CD4-positive, alpha-beta T cell treated with Interleukin-1 beta for 1 hour (primary cell): ENCODE data around the gene RUSF1.
"Not testable (repeated sequence)": the region's sequence is repeated elsewhere in the genome, so short reads cannot be mapped to it uniquely, and the experiment has no call there.

Experiments used
- DNase-seq, 2 donors: peaks; one replicate each; pipeline ENCODE4 v3.0.0-alpha.2; 2020 to 2022

Gene RUSF1

DNA sequence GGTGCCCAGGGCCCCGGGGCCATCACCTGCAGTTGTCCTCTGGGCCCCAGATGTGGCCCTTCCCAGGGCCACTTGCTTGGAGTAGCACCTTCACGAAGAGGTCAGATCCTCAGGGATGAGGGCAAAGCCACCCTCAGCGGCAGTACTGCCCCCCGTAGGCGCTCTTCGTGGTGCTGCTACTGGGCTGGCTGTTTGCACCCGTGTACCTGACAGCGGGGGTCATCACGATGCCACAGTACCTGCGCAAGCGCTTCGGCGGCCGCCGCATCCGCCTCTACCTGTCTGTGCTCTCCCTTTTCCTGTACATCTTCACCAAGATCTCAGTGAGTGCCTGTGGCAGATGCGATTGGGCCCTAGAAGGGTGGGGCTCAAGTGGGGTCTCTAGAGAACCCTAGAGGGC is 22.6 kb downstream of the RUSF1 start:
- no peak for DNase-seq

DNA sequence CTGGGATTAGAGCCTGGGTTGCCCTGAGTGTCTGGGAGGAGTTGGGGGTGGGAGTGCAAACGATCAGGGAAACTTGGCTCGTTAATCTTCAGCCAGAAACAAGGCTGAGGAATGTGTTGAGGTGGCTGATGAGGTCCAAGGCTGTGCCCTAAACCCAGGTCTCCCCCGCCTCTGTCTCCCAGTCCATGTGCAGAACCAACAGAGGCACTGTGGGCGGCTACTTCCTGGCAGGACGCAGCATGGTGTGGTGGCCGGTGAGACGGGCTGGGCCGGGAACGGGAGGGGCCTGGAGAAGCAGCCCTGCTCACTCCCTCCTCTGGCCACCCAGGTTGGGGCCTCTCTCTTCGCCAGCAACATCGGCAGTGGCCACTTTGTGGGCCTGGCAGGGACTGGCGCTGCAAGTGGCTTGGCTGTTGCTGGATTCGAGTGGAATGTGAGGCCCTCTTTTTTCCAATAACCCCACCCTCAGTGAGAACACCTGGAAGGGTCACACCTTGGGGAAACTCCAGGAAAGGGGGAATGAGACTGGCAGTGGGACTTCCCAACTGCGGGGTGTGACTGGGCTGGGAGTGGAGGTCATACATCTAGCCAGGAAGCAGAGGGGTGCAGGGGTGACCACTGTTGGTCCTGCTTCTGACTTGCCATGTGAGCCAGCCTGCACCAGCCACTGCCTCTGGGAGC is 23.6 kb downstream of the RUSF1 start:
- no peak for DNase-seq

DNA sequence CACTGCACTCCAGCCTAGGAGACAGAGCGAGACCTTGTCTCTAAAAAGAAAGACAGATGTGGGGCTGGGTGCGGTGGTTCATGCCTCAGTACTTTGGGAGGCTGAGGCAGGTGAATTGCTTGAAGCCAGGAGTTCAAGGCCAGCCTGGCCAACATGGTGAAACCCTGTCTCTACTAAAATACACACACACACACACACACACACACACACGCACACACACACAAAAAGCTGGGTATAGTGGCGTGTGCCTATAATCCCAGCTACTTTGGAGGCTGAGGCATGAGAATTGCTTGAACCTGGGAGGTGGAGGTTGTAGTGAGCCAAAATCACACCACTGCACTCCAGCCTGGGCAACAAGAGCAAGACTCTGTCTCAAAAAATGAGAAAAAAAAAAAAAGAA is 24.1 kb downstream of the RUSF1 start:
- DNase-seq = not testable (repeated sequence)

DNA sequence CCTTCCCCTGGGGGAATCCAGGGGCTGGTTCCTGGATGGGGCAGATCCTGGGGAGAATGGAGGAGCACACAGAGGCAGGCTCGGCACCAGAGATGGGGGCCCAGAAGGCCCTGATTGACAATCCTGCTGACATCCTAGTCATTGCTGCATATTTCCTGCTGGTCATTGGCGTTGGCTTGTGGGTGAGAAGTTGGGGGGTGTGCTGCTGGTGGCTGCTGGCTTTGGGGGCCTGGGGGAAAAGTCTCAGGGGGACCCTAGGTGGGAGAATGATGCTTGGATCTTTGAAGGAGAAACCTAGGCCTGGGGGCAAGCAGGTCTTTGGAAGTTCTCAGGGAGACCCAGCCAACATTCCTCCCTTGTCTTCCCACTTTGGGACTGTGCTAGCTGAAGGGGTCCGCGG is 25.1 kb downstream of the RUSF1 start, which contains the start of gene SLC5A2:
Gene SLC5A2, plus strand, starts transcription at position 43 of the 400 bp plus-strand sequence. Its CDS starts 14 bp downstream, at position 57.
- DNase-seq = no peak

DNA sequence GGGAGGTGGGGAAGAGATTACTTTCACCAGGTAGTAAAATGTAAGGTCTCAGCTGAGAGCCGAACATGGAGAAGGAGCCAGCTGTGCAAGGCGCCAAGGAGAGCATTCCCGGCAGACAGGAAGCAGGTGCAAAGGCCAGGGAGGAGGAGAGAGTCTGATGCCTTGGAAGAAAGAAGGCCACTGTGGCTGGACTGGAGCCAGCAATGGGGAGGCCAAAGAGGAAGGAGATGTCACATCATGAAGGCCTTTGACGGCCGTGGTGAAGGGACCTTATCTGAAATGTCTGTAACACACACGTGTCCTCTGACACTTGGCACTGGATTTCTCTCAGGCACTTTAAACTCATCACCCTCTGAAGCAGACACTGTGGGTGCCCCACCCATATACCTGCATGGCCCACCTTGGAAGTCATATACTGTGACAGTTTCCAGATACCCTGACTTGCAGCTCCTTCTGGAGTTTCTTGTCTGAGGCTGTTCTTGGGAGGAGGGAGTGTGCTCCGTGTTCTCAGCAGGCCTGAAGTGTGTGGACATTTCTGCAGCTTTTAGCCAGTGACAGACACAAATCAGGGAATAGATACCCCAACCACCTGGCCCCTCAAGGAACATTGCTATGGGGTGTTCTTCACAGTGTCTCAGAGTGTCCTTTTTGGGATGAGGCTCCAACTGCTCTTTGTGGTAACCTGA is 27.2 kb downstream of the RUSF1 start:
- no peak for DNase-seq

DNA sequence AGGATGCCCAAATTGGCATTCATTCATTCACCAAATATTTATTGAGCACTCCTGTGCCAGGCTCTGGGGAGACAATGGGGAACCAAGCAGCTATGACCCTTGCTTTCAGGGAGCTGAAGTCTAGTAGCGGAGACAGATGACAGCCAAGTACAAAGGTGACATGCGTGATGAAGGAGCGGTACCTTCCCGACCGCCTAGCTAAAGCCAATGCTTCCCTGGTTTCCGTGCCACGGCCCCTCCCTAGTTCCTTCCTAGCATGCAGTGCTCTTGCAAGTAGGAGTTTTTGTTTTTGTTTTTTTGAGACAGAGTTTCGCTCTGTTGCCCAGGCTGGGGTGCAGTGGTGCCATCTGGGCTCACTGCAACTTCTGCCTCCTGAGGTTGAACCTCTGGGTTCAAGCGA is 28.4 kb downstream of the RUSF1 start:
- DNase-seq = no peak

DNA sequence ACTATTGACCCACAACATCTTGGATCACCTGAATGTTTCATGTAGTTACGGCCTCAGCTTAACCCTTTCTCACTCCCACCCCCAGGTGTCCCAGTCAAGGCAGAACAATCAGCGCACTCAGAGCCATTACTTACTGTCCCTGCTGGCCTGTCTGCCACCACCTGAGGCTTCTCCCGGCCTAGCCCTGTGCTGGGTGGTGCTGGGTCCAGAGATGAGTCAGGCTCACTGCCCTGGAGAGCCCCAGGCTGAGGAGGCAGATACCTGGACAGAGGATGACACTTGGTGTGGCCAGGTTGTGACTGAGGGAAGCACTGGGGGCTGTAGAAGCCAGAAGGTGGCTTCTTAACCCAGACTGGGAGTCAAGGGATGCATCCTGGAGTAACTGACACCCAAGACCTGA is 29.2 kb downstream of the RUSF1 start:
- DNase-seq = no peak

DNA sequence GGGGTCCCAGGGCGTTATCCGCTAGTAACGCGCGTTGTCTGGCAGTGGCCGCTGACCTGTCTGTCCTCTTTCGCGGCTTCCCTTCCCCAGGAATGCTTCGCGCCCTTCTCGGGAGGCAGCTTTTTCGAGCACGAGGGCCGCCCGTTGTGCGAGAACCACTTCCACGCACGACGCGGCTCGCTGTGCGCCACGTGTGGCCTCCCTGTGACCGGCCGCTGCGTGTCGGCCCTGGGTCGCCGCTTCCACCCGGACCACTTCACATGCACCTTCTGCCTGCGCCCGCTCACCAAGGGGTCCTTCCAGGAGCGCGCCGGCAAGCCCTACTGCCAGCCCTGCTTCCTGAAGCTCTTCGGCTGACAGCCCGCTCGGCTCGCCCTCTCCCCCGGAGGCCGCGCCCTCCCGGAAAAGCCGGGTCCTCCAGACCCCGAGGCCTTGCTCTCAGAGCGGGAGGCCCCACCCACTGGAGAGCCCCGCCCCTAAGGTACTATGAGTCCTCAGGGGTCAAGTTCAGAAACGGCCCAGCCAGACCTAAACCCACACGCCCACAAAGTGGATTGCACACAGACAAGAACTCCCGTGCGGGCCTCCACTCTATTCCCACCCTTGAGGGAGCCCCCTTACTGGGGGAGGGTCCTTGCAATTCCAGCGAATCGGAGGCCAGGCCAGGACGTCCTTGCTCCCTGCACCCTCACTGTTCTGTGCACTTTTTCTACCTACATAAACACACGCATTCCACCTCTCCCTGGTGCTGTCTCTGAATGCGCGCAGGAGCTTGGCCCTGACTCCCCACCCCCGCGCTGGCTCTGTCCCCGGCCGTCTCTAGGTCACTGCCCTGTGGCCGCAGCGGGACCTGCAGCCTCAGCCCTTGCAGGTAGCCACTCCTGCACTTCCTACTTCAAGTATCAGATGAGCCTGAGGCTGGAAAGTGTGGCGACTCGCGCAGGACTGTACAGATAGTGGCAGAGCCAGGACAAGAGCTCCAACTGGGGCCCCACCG is 30.7 kb downstream of the RUSF1 start:
- DNase-seq = peak; percentile 29 to 41

DNA sequence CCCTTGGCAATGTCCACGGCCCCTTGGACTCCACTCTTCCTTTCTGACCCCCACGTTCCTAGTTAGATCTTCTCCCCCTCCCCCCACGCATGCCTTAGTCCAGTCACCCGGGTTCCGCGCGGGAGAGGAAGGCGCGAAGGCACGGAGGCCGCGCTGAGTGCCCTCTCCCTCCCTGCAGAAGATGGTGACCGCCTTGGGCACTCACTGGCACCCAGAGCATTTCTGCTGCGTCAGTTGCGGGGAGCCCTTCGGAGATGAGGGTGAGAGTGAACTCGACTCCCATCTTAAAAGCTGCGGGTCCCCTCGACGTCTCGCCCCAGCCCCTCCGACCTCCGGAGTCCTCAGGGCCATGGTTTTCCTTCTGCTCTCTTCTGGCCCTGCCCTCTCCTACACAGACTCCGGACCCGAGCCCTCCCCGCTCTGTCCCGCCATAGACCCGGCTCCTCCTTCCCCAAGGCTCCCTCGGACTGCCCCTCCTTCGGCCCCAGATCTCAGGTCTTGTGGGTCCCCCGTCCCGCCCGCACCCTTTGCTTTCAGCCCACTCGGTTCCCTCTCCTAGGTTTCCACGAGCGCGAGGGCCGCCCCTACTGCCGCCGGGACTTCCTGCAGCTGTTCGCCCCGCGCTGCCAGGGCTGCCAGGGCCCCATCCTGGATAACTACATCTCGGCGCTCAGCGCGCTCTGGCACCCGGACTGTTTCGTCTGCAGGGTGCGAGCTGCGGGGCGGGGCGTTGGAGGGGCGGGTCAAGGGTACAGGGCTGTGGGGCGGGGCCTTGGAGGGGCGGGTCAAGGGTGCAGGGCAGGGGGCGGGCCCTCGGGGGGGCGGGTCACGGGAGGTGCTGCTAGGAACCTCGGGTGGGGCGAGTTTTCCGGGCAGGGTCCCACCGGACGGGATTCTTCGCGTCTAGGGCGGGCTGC is 31.6 kb downstream of the RUSF1 start:
- peak; percentile 89 to 90 for DNase-seq

DNA sequence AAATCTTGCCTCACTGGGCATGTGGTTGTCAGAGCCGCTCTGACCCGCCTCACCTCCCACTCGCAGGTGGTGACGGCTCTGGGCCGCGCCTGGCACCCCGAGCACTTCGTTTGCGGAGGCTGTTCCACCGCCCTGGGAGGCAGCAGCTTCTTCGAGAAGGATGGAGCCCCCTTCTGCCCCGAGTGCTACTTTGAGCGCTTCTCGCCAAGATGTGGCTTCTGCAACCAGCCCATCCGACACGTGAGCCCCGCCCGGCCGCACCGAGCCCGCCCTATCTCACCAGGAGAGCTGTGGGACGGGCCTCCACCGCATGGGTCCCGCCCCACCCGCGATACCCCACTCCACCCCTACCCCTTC is 32.3 kb downstream of the RUSF1 start:
- peak; percentile 24 to 26 for DNase-seq

DNA sequence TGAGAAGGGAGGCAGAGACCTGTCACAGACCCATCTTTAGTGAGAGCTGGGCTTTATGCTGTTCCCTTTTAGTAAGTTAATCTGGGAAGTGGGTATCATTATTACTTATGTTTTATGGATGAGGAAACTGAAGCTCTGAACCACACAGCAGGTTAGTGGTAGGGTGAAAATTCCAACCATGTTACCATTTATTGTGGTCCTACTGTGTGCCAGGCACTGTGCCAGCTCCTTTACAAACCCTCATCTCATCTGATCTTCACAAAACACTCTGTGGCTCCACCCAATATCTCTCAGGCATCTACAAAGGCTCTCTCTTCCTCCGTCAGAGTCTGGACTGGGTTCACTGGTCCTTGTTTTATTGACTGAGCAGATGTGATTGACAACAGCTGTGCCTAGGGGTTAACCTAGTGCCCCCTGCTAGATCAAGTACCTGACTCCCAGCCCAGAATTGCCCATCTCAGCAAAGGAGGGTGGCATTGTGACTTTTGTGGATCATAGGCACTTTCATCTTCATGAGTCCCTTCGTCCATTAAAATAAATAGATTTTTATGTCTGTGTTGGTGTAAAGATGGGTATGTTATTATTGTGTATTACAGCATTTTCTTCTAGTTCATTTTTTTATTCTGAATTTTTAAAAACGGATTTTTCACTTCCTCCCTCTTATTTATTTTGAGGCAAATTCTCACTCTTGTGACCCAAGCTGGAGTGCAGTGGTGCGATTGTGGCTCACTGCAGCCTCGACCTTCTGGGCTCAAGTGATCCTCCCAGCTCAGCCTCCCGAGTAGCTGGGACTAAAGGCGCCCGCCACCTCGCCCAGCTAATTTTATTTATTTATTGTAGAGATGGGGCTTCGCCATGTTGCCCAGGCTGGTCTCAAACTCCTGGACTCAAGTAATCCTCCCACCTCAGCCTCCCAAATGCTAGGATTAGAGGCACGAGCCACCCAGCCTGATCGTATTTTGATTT is 33.1 kb downstream of the RUSF1 start:
- no peak for DNase-seq

DNA sequence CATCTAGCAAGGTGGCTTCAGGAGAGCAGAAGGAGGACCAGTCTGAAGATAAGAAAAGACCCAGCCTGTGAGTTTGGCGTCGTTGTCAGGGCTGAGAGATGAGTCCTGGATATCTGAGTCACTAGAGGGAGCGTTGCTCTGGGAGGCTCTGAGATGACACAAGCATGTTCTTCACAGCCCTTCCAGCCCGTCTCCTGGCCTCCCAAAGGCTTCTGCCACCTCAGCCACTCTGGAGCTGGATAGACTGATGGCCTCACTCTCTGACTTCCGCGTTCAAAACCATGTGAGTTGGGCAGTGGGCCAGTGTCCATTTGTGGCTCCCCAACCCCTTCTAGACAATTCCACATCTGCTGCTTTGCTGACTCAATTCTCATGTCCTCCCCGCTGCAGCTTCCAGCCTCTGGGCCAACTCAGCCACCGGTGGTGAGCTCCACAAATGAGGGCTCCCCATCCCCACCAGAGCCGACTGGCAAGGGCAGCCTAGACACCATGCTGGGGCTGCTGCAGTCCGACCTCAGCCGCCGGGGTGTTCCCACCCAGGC is 33.9 kb downstream of the RUSF1 start:
- no peak for DNase-seq

DNA sequence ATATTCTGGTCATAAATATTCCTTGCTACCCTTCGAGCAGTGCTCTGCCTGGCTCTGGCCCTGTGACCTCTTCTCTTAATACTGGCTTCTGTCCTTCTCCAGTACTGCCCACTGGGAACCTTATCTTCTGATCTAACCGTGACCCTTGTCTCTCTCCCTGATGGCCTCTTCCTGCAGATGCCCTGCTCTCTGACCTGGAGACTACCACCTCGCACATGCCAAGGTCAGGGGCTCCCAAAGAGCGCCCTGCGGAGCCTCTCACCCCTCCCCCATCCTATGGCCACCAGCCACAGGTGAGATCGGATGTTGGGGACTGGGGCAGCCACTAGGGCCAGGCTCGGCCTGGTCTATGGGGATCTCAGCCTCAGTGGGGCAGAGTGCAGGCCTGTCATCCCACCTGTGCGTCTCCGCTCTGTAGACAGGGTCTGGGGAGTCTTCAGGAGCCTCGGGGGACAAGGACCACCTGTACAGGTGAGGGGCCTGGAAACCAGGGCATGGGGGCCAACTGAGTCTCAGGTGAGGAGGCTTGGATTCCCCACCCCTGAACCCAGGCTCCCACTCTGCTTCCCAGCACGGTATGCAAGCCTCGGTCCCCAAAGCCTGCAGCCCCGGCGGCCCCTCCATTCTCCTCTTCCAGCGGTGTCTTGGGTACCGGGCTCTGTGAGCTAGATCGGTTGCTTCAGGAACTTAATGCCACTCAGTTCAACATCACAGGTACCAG is 34.8 kb downstream of the RUSF1 start:
- no peak for DNase-seq

DNA sequence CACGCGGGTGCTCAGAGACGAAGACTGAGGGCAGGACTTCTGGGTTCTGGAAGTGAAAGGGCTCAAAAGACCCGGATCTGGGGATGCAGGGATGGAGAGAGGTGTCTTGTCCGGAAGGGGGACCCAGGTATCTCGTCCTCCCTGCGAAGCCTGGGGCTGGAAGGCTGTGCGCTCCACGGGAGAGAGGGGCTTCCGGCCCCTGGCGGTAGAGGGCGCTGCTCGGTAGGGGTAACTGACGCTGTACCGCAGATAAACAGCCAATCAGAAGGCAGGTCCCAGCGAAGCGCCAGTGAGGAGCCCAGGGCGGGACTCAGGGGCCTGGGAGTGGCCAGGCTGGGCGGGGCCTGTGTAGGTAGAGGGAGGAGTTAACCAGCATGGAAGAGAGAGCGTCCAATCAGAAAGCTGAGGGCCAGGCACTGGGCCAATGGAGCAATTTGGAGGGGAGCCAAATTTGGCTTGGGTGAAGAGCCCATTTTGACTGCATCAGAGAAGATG is 35.4 kb downstream of the RUSF1 start:
- DNase-seq = peak; percentile 47 to 52

DNA sequence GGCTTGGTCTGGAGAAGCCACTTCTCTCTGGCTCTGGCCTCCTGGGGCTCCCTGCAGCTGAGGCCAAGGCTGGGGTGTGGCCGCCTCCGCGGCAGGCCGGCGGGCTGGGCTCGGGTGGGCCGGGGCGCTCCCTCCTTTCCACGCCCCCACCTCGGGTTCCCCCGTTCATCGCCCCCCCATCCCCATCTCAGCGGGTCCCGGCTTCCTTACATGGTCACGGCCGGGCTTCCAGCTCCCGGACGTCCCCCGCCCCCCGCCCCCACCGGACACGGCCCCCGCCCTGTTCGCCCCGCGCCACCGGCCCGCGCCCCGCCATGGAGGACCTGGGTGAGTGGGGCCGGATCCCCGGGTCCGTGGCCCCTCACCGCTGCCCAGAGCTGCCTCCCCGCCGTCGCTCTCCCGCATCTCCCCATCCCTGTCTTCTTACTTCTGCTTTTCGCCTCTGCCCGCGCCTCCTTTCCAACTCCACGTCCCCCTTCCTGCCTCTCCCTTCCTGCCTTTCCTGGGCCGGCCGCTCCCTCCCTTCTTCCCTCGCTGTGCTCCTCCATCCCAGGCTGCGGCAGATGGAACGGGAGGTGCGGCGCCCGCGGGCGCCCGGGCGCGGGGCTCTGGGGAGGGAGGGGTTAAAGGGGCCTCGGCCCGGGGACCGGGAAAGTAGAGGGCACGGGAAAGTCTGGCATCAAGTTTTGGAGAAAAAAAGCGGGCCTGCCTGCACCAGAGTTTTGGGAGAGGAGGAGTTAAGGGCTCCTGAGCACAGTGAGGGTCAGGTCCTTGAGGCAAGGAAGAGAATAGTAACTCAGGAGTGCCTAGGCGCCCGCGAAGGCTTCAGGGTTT is 36.1 kb downstream of the RUSF1 start, which contains the start of gene TGFB1I1:
Gene TGFB1I1, plus strand, starts transcription at position 278 of the 834 bp plus-strand sequence. Its CDS starts 37 bp downstream, at position 315.
- DNase-seq = no peak

DNA sequence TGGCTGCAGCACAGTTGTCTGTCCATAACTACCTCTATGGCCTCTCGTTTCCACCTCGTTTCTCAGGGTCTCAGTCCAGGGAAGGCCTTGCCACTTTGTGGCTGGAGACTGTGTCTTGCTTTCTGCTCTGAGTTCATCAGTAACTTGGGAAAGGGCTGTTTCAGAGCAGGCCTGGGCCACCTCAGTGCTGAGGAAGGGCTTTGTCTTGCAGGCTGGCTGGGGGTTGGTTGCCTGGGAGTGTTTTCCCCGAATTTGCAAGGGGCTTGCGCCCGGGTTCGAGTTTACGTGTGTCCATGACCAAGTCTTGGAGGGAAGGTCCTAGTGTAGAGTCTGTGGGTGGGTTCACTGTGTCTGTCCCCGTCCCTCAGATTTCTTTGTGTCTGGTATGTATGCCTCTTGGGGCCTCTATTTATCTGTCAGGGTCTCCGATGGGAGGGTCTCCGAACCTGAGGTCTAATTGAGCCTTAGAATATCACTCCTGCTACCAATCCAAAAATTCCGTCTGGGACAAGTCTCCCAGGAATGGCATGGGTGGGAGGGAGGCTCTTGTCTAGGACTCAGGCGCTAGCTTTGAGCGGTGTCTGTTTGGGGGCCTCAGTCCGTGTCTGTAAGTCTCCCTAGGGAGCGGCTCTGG is 36.8 kb downstream of the RUSF1 start:
- DNase-seq = no peak

DNA sequence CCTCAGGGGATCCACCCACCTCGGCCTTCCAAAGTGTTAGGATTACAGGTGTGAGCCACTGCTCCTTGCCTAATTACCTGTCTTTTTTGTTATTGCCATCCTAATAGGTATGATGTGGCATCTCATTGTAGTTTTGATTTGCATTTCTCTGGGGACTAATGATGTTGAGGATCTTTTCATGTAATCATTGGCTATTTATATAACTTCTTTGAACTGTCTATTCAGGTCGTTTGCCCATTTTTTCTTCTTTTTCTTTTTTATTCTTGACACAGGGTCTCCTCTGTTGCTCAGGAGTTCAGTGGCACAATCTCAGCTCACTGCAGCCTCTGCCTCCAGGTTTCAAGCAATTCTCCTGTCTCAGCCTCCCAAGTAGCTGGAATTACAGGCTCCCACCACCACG is 37.6 kb downstream of the RUSF1 start:
- no peak for DNase-seq

DNA sequence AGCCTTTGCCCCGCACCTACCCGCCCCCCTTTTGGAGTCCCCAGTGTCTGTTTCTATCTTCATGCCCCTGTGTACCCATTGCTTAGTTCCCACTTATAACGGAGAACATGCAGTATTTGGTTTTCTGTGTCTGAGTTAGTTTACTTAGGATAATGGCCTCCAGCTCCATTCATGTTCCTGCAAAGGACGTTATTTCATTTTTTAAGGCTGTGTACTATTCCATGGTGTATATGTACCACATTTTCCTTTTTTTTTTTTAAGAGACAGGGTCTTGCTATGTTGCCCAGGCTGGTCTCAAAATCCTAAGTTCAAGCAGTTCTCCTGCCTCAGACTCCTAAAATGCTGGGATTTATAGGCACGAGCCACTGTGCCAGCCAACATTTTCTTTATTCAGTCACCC is 40.3 kb downstream of the RUSF1 start:
- DNase-seq = no peak
